SK-N-SH (cell line): ENCODE measurements around the gene MAPKAPK5. TPM values are rescaled to one million over a fixed set of nuclear protein-coding genes. Genes with fewer than 3 reads are reported as not detected.

Experiments
- CTCF ChIA-PET: fragments of 300-600, 350-600 bp; formaldehyde crosslinking; extraction: SDS; loops from one replicate; lab custom pipeline; 2021; lab: Yijun Ruan, JAX
- POLR2A ChIA-PET: fragments of 350-600 bp; sonication (Branson Sonifier 250); formaldehyde crosslinking; extraction: SDS; loops from one replicate; lab custom pipeline; 2020; ENCODE audit warnings: antibody characterized with exemption, inconsistent platforms; lab: Yijun Ruan, JAX
- DNase-seq: peaks from one replicate; pipeline ENCODE4 v3.0.0; 2012
- H2AFZ ChIP-seq: fragments of 200-600 bp; sonication (generic); 2 replicates; pipeline ENCODE4 v1.8.1; 2016; ENCODE audit warnings: antibody characterized with exemption, mild to moderate bottlenecking, low read depth
- H3F3A ChIP-seq: fragments of 200-600 bp; sonication (generic); replicated peaks from 2 replicates; pipeline ENCODE3; 2016; ENCODE audit warnings: antibody characterized with exemption, mild to moderate bottlenecking; ENCODE audit not compliant: insufficient read depth
- H3K27ac ChIP-seq, 2 experiments: fragments of 200-500 bp in 1 of 2; fragments of 200-600 bp in 1 of 2; sonication (Bioruptor generic) in 1 of 2; sonication (generic), shearing (Covaris generic) in 1 of 2; 2 replicates each; pipeline versions ENCODE4 v1.5.1 to v1.6.1; 2014 to 2016; ENCODE audit warnings: low read depth in 2 of 2, inconsistent platforms in 1 of 2, low read length in 1 of 2, mild to moderate bottlenecking in 1 of 2, mixed read lengths in 1 of 2
- H3K27me3 ChIP-seq: fragments of 200-600 bp; sonication (generic), shearing (Covaris generic); 2 replicates; pipeline ENCODE4 v1.6.1; 2016; ENCODE audit warnings: mixed run types; ENCODE audit not compliant: insufficient read depth
- H3K36me3 ChIP-seq, 2 experiments: fragments of 200-500 bp in 1 of 2; fragments of 200-600 bp in 1 of 2; sonication (Bioruptor generic) in 1 of 2; sonication (generic) in 1 of 2; replicated peaks in 1 of 2; 2 replicates each; pipeline versions ENCODE3 to v1.5.1; 2014 to 2016; ENCODE audit warnings: low read length in 1 of 2, mild to moderate bottlenecking in 1 of 2; ENCODE audit not compliant: insufficient read depth in 2 of 2, control insufficient read depth in 1 of 2
- H3K4me1 ChIP-seq, 2 experiments: fragments of 200-500 bp in 1 of 2; fragments of 200-600 bp in 1 of 2; sonication (Bioruptor generic) in 1 of 2; sonication (generic), shearing (Covaris generic) in 1 of 2; 2 replicates each; pipeline versions ENCODE4 v1.5.1 to v1.6.1; 2014 to 2016; ENCODE audit warnings: low read depth in 1 of 2, low read length in 1 of 2, mixed run types in 1 of 2; ENCODE audit not compliant: insufficient read depth in 2 of 2, control insufficient read depth in 1 of 2
- H3K4me2 ChIP-seq: fragments of 200-600 bp; sonication (generic), shearing (Covaris generic); 2 replicates; pipeline ENCODE4 v1.6.1; 2017; ENCODE audit warnings: mixed run types
- H3K4me3 ChIP-seq, 2 experiments: fragments of 200-500 bp in 1 of 2; fragments of 200-600 bp in 1 of 2; sonication (Bioruptor generic) in 1 of 2; sonication (generic), shearing (Covaris generic) in 1 of 2; 2 replicates each; pipeline versions ENCODE4 v1.5.1 to v1.8.1; 2014 to 2016; ENCODE audit warnings: low read depth in 2 of 2, inconsistent platforms in 1 of 2, low read length in 1 of 2, mild to moderate bottlenecking in 1 of 2, mixed read lengths in 1 of 2, moderate library complexity in 1 of 2
- H3K79me2 ChIP-seq: fragments of 200-600 bp; sonication (generic); 2 replicates; pipeline ENCODE4 v1.8.1; 2017; ENCODE audit warnings: mild to moderate bottlenecking; ENCODE audit not compliant: insufficient read depth
- H3K9ac ChIP-seq: fragments of 200-600 bp; sonication (generic); 2 replicates; pipeline ENCODE4 v1.6.1; 2017; ENCODE audit warnings: mixed run types
- H3K9me2 ChIP-seq: fragments of 200-600 bp; sonication (generic); 2 replicates; pipeline ENCODE4 v1.6.1; 2017; ENCODE audit warnings: mixed run types
- H3K9me3 ChIP-seq: fragments of 200-600 bp; sonication (generic); 2 replicates; pipeline ENCODE4 v1.6.1; 2017; ENCODE audit warnings: mixed run types, mild to moderate bottlenecking, moderate library complexity
- H4K20me1 ChIP-seq: fragments of 200-600 bp; sonication (generic); 2 replicates; pipeline ENCODE4 v1.6.1; 2017; ENCODE audit warnings: mild to moderate bottlenecking, mixed run types; ENCODE audit not compliant: insufficient read depth
- ELF1 ChIP-seq: IDR thresholded peaks from 2 replicates; pipeline ENCODE4 v1.4.0; 2012
- EZH2phosphoT487 ChIP-seq: fragments of 200-600 bp; sonication (generic); IDR thresholded peaks from 2 replicates; pipeline ENCODE4 v1.6.1; 2017; ENCODE audit warnings: low read depth, mixed run types, mild to moderate bottlenecking, antibody characterized with exemption, moderate library complexity, borderline replicate concordance
- FOSL2 ChIP-seq: IDR thresholded peaks from 2 replicates; pipeline ENCODE4 v1.4.0; 2012; ENCODE audit warnings: low read depth, mild to moderate bottlenecking, moderate library complexity, borderline replicate concordance
- FOXJ3 ChIP-seq: sonication (generic); formaldehyde crosslinking; IDR thresholded peaks from 2 replicates; pipeline ENCODE4 v1.5.1; 2020; ENCODE audit warnings: mild to moderate bottlenecking, missing genetic modification reagents
- FOXM1 ChIP-seq: IDR thresholded peaks from 2 replicates; pipeline ENCODE4 v1.4.0; 2012; ENCODE audit warnings: low read depth, mild to moderate bottlenecking
- NFIC ChIP-seq: IDR thresholded peaks from 2 replicates; pipeline ENCODE4 v1.4.0; 2012; ENCODE audit warnings: borderline replicate concordance
- RAD21 ChIP-seq: IDR thresholded peaks from 2 replicates; pipeline ENCODE4 v1.6.1; 2012; ENCODE audit warnings: mild to moderate bottlenecking, low read length
- REST ChIP-seq: IDR thresholded peaks from 2 replicates; pipeline ENCODE4 v1.6.1; 2012; ENCODE audit warnings: mild to moderate bottlenecking, low read depth, low read length, moderate library complexity
- RFX5 ChIP-seq: IDR thresholded peaks from 2 replicates; pipeline ENCODE4 v1.6.1; 2012; ENCODE audit warnings: mild to moderate bottlenecking, improper control_type of control experiment, low read length
- RXRA ChIP-seq: IDR thresholded peaks from 2 replicates; pipeline ENCODE4 v1.4.0; 2012; ENCODE audit warnings: low read depth, mild to moderate bottlenecking, borderline replicate concordance
- SIN3A ChIP-seq: IDR thresholded peaks from 2 replicates; pipeline ENCODE4 v1.6.1; 2012; ENCODE audit warnings: low read depth, mild to moderate bottlenecking, low read length, moderate library complexity, borderline replicate concordance
- TAF1 ChIP-seq: IDR thresholded peaks from 2 replicates; pipeline ENCODE4 v1.6.1; 2012; ENCODE audit warnings: low read depth, mild to moderate bottlenecking, low read length, moderate library complexity, borderline replicate concordance
- TCF12 ChIP-seq: IDR thresholded peaks from 2 replicates; pipeline ENCODE4 v1.4.0; 2012
- TEAD4 ChIP-seq: IDR thresholded peaks from 2 replicates; pipeline ENCODE4 v1.4.0; 2012; ENCODE audit warnings: mild to moderate bottlenecking, borderline replicate concordance; ENCODE audit not compliant: insufficient read depth
- WGBS: methylation state at CpG from one replicate; pipeline ENCODE4 v1.1.6; 2017; ENCODE audit warnings: low lambda C conversion rate; 5-methylcytosine and 5-hydroxymethylcytosine counted together
- polyA plus RNA-seq, 3 experiments: library from polyadenylated mRNA; depleted of rRNA; stranded (reverse); fragments of >200 nt; gene quantifications; 2 replicates each; pipeline ENCODE4 v1.2.3, GENCODE V29; 2012
- TF ChIP-seq, protein P1 (sequence below): IDR thresholded peaks from 2 replicates; pipeline ENCODE4 v1.4.0; 2012; ENCODE audit warnings: low read depth
- TF ChIP-seq, protein P2 (sequence below): IDR thresholded peaks from 2 replicates; pipeline ENCODE4 v1.4.0; 2012; ENCODE audit warnings: low read depth, borderline replicate concordance
- TF ChIP-seq, protein P3 (sequence below): fragments of 150-350 bp; IDR thresholded peaks from 2 replicates; pipeline ENCODE4 v1.6.1; 2016; ENCODE audit warnings: mild to moderate bottlenecking, low read depth, low read length
- TF ChIP-seq, protein P4 (sequence below): IDR thresholded peaks from 2 replicates; pipeline ENCODE4 v1.4.0; 2012; ENCODE audit warnings: low read depth, borderline replicate concordance
- TF ChIP-seq, protein P5 (sequence below): IDR thresholded peaks from 2 replicates; pipeline ENCODE4; 2012

MAPKAPK5 gene
- polyA plus RNA-seq, 1 of the 3 experiments (the other 2 are of a cell fraction): 38.1 TPM

- no peak for DNase-seq
- H3K79me2 ChIP-seq: peaks cover 96% of the 10 kb centered on the region
- WGBS: 56% methylated on average over 2 of the region's 2 CpGs
- H3K4me1 ChIP-seq: peaks cover 6 to 7% of the 10 kb centered on the region in 2 experiments; a peak in 2 of 4 replicates
- peaks cover 6% of the 10 kb centered on the region for H3F3A ChIP-seq
- 0 out of 4 replicates have a peak overlapping the region, but pooled peaks of 1 of the 2 experiments have one; percentile 40 for H3K27ac ChIP-seq
- no peaks in the 10 kb centered on the region for H3K9me2 ChIP-seq
- CTCF ChIA-PET: no interaction called here
- H3K36me3 ChIP-seq: peaks cover 4 to 37% of the 10 kb centered on the region in 2 experiments
- H4K20me1 ChIP-seq: no peaks in the 10 kb centered on the region
- H3K9ac ChIP-seq: no peak overlapping the region
- H3K27me3 ChIP-seq: no peaks in the 10 kb centered on the region
- H3K9me3 ChIP-seq: no peaks in the 10 kb centered on the region
- no peak for TF ChIP-seq RAD21
- no peak for TF ChIP-seq RFX5
- TF ChIP-seq, protein P1, sequence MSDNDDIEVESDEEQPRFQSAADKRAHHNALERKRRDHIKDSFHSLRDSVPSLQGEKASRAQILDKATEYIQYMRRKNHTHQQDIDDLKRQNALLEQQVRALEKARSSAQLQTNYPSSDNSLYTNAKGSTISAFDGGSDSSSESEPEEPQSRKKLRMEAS: no peak
- TF ChIP-seq, protein P2, sequence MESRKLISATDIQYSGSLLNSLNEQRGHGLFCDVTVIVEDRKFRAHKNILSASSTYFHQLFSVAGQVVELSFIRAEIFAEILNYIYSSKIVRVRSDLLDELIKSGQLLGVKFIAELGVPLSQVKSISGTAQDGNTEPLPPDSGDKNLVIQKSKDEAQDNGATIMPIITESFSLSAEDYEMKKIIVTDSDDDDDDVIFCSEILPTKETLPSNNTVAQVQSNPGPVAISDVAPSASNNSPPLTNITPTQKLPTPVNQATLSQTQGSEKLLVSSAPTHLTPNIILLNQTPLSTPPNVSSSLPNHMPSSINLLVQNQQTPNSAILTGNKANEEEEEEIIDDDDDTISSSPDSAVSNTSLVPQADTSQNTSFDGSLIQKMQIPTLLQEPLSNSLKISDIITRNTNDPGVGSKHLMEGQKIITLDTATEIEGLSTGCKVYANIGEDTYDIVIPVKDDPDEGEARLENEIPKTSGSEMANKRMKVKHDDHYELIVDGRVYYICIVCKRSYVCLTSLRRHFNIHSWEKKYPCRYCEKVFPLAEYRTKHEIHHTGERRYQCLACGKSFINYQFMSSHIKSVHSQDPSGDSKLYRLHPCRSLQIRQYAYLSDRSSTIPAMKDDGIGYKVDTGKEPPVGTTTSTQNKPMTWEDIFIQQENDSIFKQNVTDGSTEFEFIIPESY: no peak
- no peak for TF ChIP-seq NFIC
- no peak for TF ChIP-seq EZH2phosphoT487
- TF ChIP-seq TCF12: no peak
- TF ChIP-seq FOXM1: no peak
- H3K4me2 ChIP-seq: no peak overlapping the region
- POLR2A ChIA-PET: no interaction called here
- H2AFZ ChIP-seq: no peak overlapping the region
- H3K4me3 ChIP-seq: no peak overlapping the region
These were observed 4.0 kb downstream of the MAPKAPK5 start for GRCh38 chr12:111846016-111846415.

DNA sequence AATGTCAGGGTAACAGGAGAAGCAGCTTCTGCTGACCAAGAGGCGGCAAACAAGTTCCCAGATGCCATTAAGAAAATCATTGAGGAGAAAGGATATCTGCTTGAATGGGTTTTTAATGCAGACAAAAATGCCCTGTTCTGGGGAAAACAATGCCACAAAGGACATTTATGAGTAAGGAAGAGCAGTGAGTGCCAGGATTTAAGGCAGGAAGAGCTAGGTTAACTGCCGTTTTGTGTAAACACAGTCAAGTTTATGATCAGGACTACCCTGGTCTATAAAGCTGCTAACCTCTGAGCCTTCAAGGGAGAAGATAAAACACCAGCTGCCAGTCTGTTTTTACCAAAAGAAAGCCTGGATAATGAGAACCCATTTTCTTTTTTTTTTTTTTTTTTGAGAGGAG, 8.5 kb downstream of the MAPKAPK5 start:
- peaks cover 4% of the 10 kb centered on the region for H3F3A ChIP-seq
- TF ChIP-seq TCF12 (no peak), FOXJ3 (no peak), TAF1 (no peak), FOXM1 (no peak), REST (no peak), FOSL2 (no peak), ELF1 (no peak), SIN3A (no peak), TEAD4 (no peak), RXRA (no peak), RFX5 (no peak)
- TF ChIP-seq, protein P3, sequence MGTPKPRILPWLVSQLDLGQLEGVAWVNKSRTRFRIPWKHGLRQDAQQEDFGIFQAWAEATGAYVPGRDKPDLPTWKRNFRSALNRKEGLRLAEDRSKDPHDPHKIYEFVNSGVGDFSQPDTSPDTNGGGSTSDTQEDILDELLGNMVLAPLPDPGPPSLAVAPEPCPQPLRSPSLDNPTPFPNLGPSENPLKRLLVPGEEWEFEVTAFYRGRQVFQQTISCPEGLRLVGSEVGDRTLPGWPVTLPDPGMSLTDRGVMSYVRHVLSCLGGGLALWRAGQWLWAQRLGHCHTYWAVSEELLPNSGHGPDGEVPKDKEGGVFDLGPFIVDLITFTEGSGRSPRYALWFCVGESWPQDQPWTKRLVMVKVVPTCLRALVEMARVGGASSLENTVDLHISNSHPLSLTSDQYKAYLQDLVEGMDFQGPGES: no peak
- TF ChIP-seq, protein P4, sequence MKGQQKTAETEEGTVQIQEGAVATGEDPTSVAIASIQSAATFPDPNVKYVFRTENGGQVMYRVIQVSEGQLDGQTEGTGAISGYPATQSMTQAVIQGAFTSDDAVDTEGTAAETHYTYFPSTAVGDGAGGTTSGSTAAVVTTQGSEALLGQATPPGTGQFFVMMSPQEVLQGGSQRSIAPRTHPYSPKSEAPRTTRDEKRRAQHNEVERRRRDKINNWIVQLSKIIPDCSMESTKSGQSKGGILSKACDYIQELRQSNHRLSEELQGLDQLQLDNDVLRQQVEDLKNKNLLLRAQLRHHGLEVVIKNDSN: no peak
- TF ChIP-seq, protein P1: no peak
- TF ChIP-seq, protein P5, sequence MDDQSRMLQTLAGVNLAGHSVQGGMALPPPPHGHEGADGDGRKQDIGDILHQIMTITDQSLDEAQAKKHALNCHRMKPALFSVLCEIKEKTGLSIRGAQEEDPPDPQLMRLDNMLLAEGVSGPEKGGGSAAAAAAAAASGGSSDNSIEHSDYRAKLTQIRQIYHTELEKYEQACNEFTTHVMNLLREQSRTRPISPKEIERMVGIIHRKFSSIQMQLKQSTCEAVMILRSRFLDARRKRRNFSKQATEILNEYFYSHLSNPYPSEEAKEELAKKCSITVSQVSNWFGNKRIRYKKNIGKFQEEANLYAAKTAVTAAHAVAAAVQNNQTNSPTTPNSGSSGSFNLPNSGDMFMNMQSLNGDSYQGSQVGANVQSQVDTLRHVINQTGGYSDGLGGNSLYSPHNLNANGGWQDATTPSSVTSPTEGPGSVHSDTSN: no peak
- TF ChIP-seq, all 33 proteins: peak for 0
- Histone ChIP-seq H3K4me1 (no peaks in the 10 kb centered on the region), H3K4me2 (no peak overlapping the region), H2AFZ (no peak overlapping the region), H3K9me3 (no peaks in the 10 kb centered on the region), H3K79me2 (peaks cover 100% of the 10 kb centered on the region), H3K9ac (no peak overlapping the region), H3K36me3 (peaks cover 0 to 53% of the 10 kb centered on the region in 2 experiments), H3K9me2 (no peaks in the 10 kb centered on the region), H4K20me1 (peaks cover 5% of the 10 kb centered on the region; the same call in 1 of the 2 replicates), H3K27ac (no peak overlapping the region), H3K27me3 (no peaks in the 10 kb centered on the region), H3K4me3 (no peak overlapping the region)
- 98% methylated on average over 2 of the region's 2 CpGs for WGBS
- POLR2A ChIA-PET: no interaction called here
- DNase-seq: no peak
- CTCF ChIA-PET: no interaction called here
